GM12878 (cell line): ENCODE measurements around the gene ZDHHC14.

ENCODE experiments used
- CBFB ChIP-seq: IDR thresholded peaks from 2 replicates; pipeline ENCODE4 v1.6.1; 2016; ENCODE audit warnings: antibody characterized with exemption, low read depth
- EP300 ChIP-seq, 2 experiments: fragments of 150-350 bp in 1 of 2; IDR thresholded peaks; 2 replicates each; pipeline ENCODE4 v1.6.1; 2011 to 2012; ENCODE audit warnings: low read depth in 2 of 2, low read length in 2 of 2, borderline replicate concordance in 1 of 2, improper control_type of control experiment in 1 of 2, inconsistent platforms in 1 of 2; ENCODE audit not compliant: control insufficient read depth in 1 of 2
- NBN ChIP-seq: fragments of 450-650 bp; IDR thresholded peaks from 2 replicates; pipeline ENCODE4 v1.6.1; 2016
- POLR2AphosphoS5 ChIP-seq: IDR thresholded peaks from 2 replicates; pipeline ENCODE4 v1.6.1; 2011; ENCODE audit warnings: mild to moderate bottlenecking, low read length, inconsistent platforms

- TF ChIP-seq EP300 (IDR thresholded peaks at IDR 0.05; ENCODE audit: borderline replicate concordance in 1 of 2, control insufficient read depth in 1 of 2, low read depth in 2 of 2, low read length in 2 of 2) (no peak), CBFB (no peak), POLR2AphosphoS5 (no peak), NBN (no peak)
Measured at GRCh38 chr6:157708239-157708638, 327.2 kb downstream of the ZDHHC14 start.
